GM10248 (cell line): ENCODE measurements around the gene KRTAP10-10.
"Not testable (repeated sequence)": the region's sequence is repeated elsewhere in the genome, so short reads cannot be mapped to it uniquely, and the experiment has no call there.

Experiments used
- CTCF ChIA-PET: fragments of 300-600 bp; sonication (Branson Sonifier 250); formaldehyde crosslinking; extraction: SDS; loops from one replicate; lab custom pipeline; 2021; ENCODE audit warnings: antibody characterized with exemption; lab: Yijun Ruan, JAX
- POLR2A ChIA-PET: fragments of 350-650 bp; sonication (Branson Sonifier 250); formaldehyde crosslinking; extraction: SDS; loops from one replicate; lab custom pipeline; 2020; ENCODE audit warnings: antibody characterized with exemption; lab: Yijun Ruan, JAX
- DNase-seq: peaks from one replicate; pipeline ENCODE4 v3.0.0; 2012; ENCODE audit errors: extremely low spot score
- CTCF ChIP-seq: IDR thresholded peaks from 2 replicates; pipeline ENCODE4 v1.5.1; 2012; ENCODE audit warnings: mild to moderate bottlenecking, low read depth; ENCODE audit errors: extremely low read depth, missing control alignments, control extremely low read depth

The KRTAP10-10 gene

GRCh38 chr21:44628707-44629391, 8.3 kb upstream of the KRTAP10-10 start:
- DNase-seq = no peak
- ChIA-PET POLR2A (no interaction called here), CTCF (no interaction called here)
- TF ChIP-seq CTCF = no peak

- TF ChIP-seq CTCF = no peak
- POLR2A ChIA-PET = no interaction called here
- CTCF ChIA-PET = no interaction called here
- DNase-seq = no peak
These were observed 6.7 kb upstream of the KRTAP10-10 start for GRCh38 chr21:44630440-44630839.

GRCh38 chr21:44632067-44632466, 5.1 kb upstream of the KRTAP10-10 start:
- TF ChIP-seq CTCF = no peak
- CTCF ChIA-PET = no interaction called here
- DNase-seq = no peak
- POLR2A ChIA-PET = no interaction called here

GRCh38 chr21:44636209-44637017, 743 bp upstream of the KRTAP10-10 start:
- ChIA-PET POLR2A (no interaction called here), CTCF (no interaction called here)
- no peak for TF ChIP-seq CTCF
- no peak for DNase-seq

GRCh38 chr21:44637851-44638348, 744 bp downstream of the KRTAP10-10 start:
- DNase-seq, CTCF ChIA-PET, POLR2A ChIA-PET: not testable (repeated sequence)

- CTCF ChIA-PET, POLR2A ChIA-PET, DNase-seq: not testable (repeated sequence)
These were observed 1.6 kb downstream of the KRTAP10-10 start for GRCh38 chr21:44638506-44639330.

GRCh38 chr21:44639331-44639655, 2.1 kb downstream of the KRTAP10-10 start:
- POLR2A ChIA-PET = no interaction called here

More at GRCh38 chr21:44639331-44639655, 2.1 kb downstream of the KRTAP10-10 start:
- no peak for DNase-seq
- CTCF ChIA-PET = no interaction called here
- TF ChIP-seq CTCF = no peak
